Ishikawa (cell line): Measurements from ENCODE around the gene NUDT19.

Experiments
- CEBPB ChIP-seq: IDR thresholded peaks from 2 replicates; pipeline ENCODE4 v1.6.1; 2012
- CREB1 ChIP-seq: IDR thresholded peaks from 2 replicates; pipeline ENCODE4 v1.6.1; 2012; ENCODE audit warnings: low read depth
- EGR1 ChIP-seq: IDR thresholded peaks from 2 replicates; pipeline ENCODE4 v1.6.1; 2012
- TAF1 ChIP-seq: IDR thresholded peaks from 2 replicates; pipeline ENCODE4 v1.6.1; 2012; ENCODE audit warnings: low read depth, mild to moderate bottlenecking
- USF1 ChIP-seq: IDR thresholded peaks from 2 replicates; pipeline ENCODE4 v1.6.1; 2012

- TF ChIP-seq TAF1 (no peak), CEBPB (no peak), CREB1 (no peak), EGR1 (no peak), USF1 (no peak)
These were observed 25.5 kb upstream of the NUDT19 start for GRCh38 chr19:32666084-32666483.
